K562 (cell line): ENCODE measurements around the gene PLD3. TPM values are rescaled to one million over a fixed set of nuclear protein-coding genes. Genes with fewer than 3 reads are reported as not detected.

Experiments
- ATAC-seq: fragments of 200-7000 bp; cut with Tn5 transposase; 3 replicates; pipeline ENCODE4 v1.9.1; 2020; ENCODE audit warnings: moderate library complexity
- BruUV-seq: library from RNA; stranded (reverse); fragments of 400-500 nt; replicated peaks from 2 replicates; lab custom pipeline; 2021; lab: Mats Ljungman, UMichigan
- CTCF ChIA-PET: fragments of 300-600 bp; formaldehyde crosslinking; extraction: SDS; loops from one replicate; lab custom pipeline; 2021; ENCODE audit warnings: low intra/inter-chr PET ratio; lab: Yijun Ruan, JAX
- POLR2A ChIA-PET: fragments of 300-600, 350-650 bp; sonication (Branson Sonifier 250); formaldehyde crosslinking; extraction: SDS; loops from one replicate; lab custom pipeline; 2021; ENCODE audit warnings: antibody characterized with exemption, inconsistent platforms; lab: Yijun Ruan, JAX
- DNase-seq, 4 experiments: peaks; one replicate each; pipeline versions ENCODE4 v3.0.0 to v3.0.0-alpha.2; 2011 to 2018; ENCODE audit warnings: low spot score in 3 of 4, mixed read lengths in 3 of 4; ENCODE audit errors: extremely low read depth in 1 of 4
- FAIRE-seq: peaks from 2 replicates; lab custom pipeline; 2011; peaks lifted over from hg19 to GRCh38; lab: Jason Lieb, UNC
- H2AFZ ChIP-seq: 2 replicates; pipeline ENCODE4 v1.6.0; 2011; ENCODE audit warnings: low read depth, low read length, control low read depth, inconsistent platforms
- H3K27ac ChIP-seq: fragments of 200-600 bp; 3 replicates; pipeline ENCODE4 v1.8.0; 2011; ENCODE audit warnings: low read depth, mild to moderate bottlenecking, control low read depth, inconsistent platforms, low read length, moderate library complexity, mixed read lengths; ENCODE audit errors: extremely low read depth
- H3K27me3 ChIP-seq, 2 experiments: fragments of 300-600 bp in 1 of 2; 2 replicates in 1 of 2; 3 replicates in 1 of 2; pipeline versions ENCODE4 v1.6.0 to v1.8.0; 2011; ENCODE audit warnings: inconsistent platforms in 2 of 2, low read length in 2 of 2, mild to moderate bottlenecking in 1 of 2, mixed read lengths in 1 of 2, moderate library complexity in 1 of 2; ENCODE audit not compliant: control insufficient read depth in 2 of 2, insufficient read depth in 2 of 2
- H3K36me3 ChIP-seq: fragments of 300-600 bp; 3 replicates; pipeline ENCODE4 v1.8.0; 2011; ENCODE audit warnings: mild to moderate bottlenecking, low read length, inconsistent platforms; ENCODE audit not compliant: control insufficient read depth, insufficient read depth
- H3K4me1 ChIP-seq, 2 experiments: fragments of 200-600 bp in 1 of 2; replicated peaks in 1 of 2; 2 replicates in 1 of 2; 3 replicates in 1 of 2; pipeline versions ENCODE4 v1.5.1 to v1.8.0; 2011; ENCODE audit warnings: inconsistent platforms in 2 of 2, low read length in 2 of 2, mild to moderate bottlenecking in 1 of 2, mixed read lengths in 1 of 2, moderate library complexity in 1 of 2; ENCODE audit not compliant: control insufficient read depth in 2 of 2, insufficient read depth in 2 of 2
- H3K4me2 ChIP-seq: 2 replicates; pipeline ENCODE4 v1.6.1; 2011; ENCODE audit warnings: low read length, control low read depth, inconsistent platforms, mixed read lengths; ENCODE audit not compliant: insufficient read depth
- H3K4me3 ChIP-seq: fragments of 200-600 bp; sonication (generic), shearing (Covaris generic); 2 replicates; pipeline ENCODE4 v1.5.1; 2016; ENCODE audit warnings: control low read depth, inconsistent platforms
- H3K79me2 ChIP-seq: fragments of 200-600 bp; 3 replicates; pipeline ENCODE4 v1.8.0; 2011; ENCODE audit warnings: low read length, inconsistent platforms; ENCODE audit not compliant: control insufficient read depth, insufficient read depth
- H3K9ac ChIP-seq, 2 experiments: 2 replicates each; pipeline versions ENCODE4 v1.6.0 to v1.6.1; 2011; ENCODE audit warnings: low read depth in 2 of 2, low read length in 2 of 2, control low read depth in 1 of 2, inconsistent platforms in 1 of 2, mild to moderate bottlenecking in 1 of 2, mixed read lengths in 1 of 2; ENCODE audit not compliant: insufficient read depth in 1 of 2
- H3K9me1 ChIP-seq: one replicate; pipeline ENCODE4 v1.6.0; 2011; ENCODE audit warnings: inconsistent platforms, mild to moderate bottlenecking, low read length, moderate library complexity; ENCODE audit not compliant: control insufficient read depth, insufficient read depth
- H3K9me3 ChIP-seq: replicated peaks from 2 replicates; pipeline ENCODE4 v1.5.1; 2011; ENCODE audit warnings: low read depth, low read length, inconsistent platforms; ENCODE audit not compliant: control insufficient read depth, insufficient read depth
- H4K20me1 ChIP-seq: replicated peaks from 2 replicates; pipeline ENCODE4 v1.6.1; 2011; ENCODE audit warnings: low read length, inconsistent platforms, mixed read lengths; ENCODE audit not compliant: control insufficient read depth, insufficient read depth
- CBX3 ChIP-seq, 2 experiments: IDR thresholded peaks; 1 replicate in 1 of 2; 2 replicates in 1 of 2; pipeline ENCODE4 v1.6.1; 2012; ENCODE audit warnings: inconsistent platforms in 2 of 2, low read length in 2 of 2, borderline replicate concordance in 1 of 2, control low read depth in 1 of 2
- RBM25 ChIP-seq: fragments of 200-400 bp; formaldehyde crosslinking; IDR thresholded peaks from 2 replicates; pipeline ENCODE4 v1.6.1; 2018; ENCODE audit warnings: low read length, low read depth, moderate library complexity; ENCODE audit not compliant: severe bottlenecking
- SMAD4 ChIP-seq: fragments of 250-450 bp; sonication (Bioruptor Pico); conservative IDR thresholded peaks from 2 replicates; pipeline ENCODE4 v1.8.0; 2021; ENCODE audit warnings: inconsistent platforms, mild to moderate bottlenecking, moderate library complexity
- SOX6 ChIP-seq: fragments of 450-650 bp; IDR thresholded peaks from 2 replicates; pipeline ENCODE4 v1.6.1; 2014; ENCODE audit warnings: mild to moderate bottlenecking
- ZBTB17 ChIP-seq: fragments of 450-650 bp; formaldehyde crosslinking; IDR thresholded peaks from 2 replicates; pipeline ENCODE4 v1.4.0; 2020; ENCODE audit warnings: mild to moderate bottlenecking
- ZNF121 ChIP-seq: sonication (generic); formaldehyde crosslinking; conservative IDR thresholded peaks from 2 replicates; pipeline ENCODE4 v1.8.0; 2022; ENCODE audit warnings: missing genetic modification reagents
- WGBS: fragments of 100-300 bp; shearing (Covaris generic); methylation state at CpG from one replicate; pipeline ENCODE4 v1.1.6; 2016; ENCODE audit warnings: low coverage, mixed read lengths; ENCODE audit not compliant: insufficient coverage; ENCODE audit errors: missing lambda C conversion rate; 5-methylcytosine and 5-hydroxymethylcytosine counted together
- in situ Hi-C: fragments of 300-500 bp; cut with MboI; formaldehyde crosslinking; loops from 4 replicates; pipeline ENCODE4 v1.15.0; 2018; ENCODE audit warnings: inconsistent platforms, mixed read lengths
- intact Hi-C: fragments of 100-400 bp; cut with micrococcal nuclease; formaldehyde crosslinking; loops from 2 replicates; pipeline ENCODE4 v1.14.2; 2022
- polyA plus RNA-seq, 8 experiments: library from polyadenylated mRNA; depleted of rRNA in 4 of 8; stranded (reverse) in 5 of 8; unstranded in 3 of 8; fragments of >200 nt; fragmentation: Nextera tagmentation in 2 of 8; fragmentation: Illumina TruSeq in 1 of 8; extraction: Ambion mirVana in 2 of 8; extraction: Trizol in 1 of 8; gene quantifications; 2 replicates each; pipeline versions ENCODE4 v1.2.1 to v1.2.3, GENCODE V29; 2011 to 2014; ENCODE audit warnings: inconsistent platforms in 1 of 8, missing spikeins in 1 of 8
- total RNA-seq, 7 experiments: library from RNA; depleted of rRNA in 6 of 7; stranded (reverse); fragments of >200 nt in 6 of 7; fragmentation: Illumina TruSeq in 2 of 7; extraction: Trizol in 2 of 7; gene quantifications; 2 replicates each; pipeline versions ENCODE4 v1.2.1 to v1.2.3, GENCODE V29; 2011 to 2021; ENCODE audit warnings: low replicate concordance in 1 of 7

Gene PLD3
- total and polyA plus RNA-seq, 9 of the 15 experiments (the other 6 are each of a cell fraction or from before 2014, with no cell fraction given), result 2.3 to 128 (median 72.7) TPM

GRCh38 chr19:40423938-40424337 is 75.4 kb downstream of the PLD3 start:
- Histone ChIP-seq H2AFZ (no peak overlapping the region), H3K27ac (peak overlapping the region; percentile 90; the same call in 2 of the 3 replicates), H4K20me1 (no peaks in the 10 kb centered on the region), H3K9me1 (no peaks in the 10 kb centered on the region), H3K9me3 (no peaks in the 10 kb centered on the region), H3K27me3 (no peaks in the 10 kb centered on the region), H3K4me3 (no peak overlapping the region), H3K36me3 (peaks cover 13% of the 10 kb centered on the region; the same call in 2 of the 3 replicates), H3K79me2 (peaks cover 41% of the 10 kb centered on the region), H3K9ac (peak overlapping the region in 1 of 2 experiments; percentile 91; a peak in 1 of 4 replicates), H3K4me2 (peak overlapping the region; percentile 48; the same call in 1 of the 2 replicates), H3K4me1 (peaks cover 9 to 42% of the 10 kb centered on the region in 2 experiments; a peak in 4 of 5 replicates)
- TF ChIP-seq SOX6 (no peak), RBM25 (peak; percentile 63), CBX3 (IDR thresholded peaks at IDR 0.05; ENCODE audit: borderline replicate concordance in 1 of 2, low read length in 2 of 2) (no peak), ZBTB17 (CRISPR knock-in tag) (no peak), ZNF121 (CRISPR knock-in tag) (peak; percentile 68; the same call in 1 of the 2 replicates), SMAD4 (CRISPR knock-in tag) (no peak)
- CTCF ChIA-PET, result no interaction called here
- BruUV-seq, result no TSS peak
- FAIRE-seq, result no peak
- 87% methylated on average over 6 of the region's 6 CpGs for whole genome bisulfite sequencing
- in situ Hi-C loops, result no loop called here
- POLR2A ChIA-PET, result interaction anchor here (1.0 to 5.7 kb wide), 8 partner anchors 10 to 24 kb away, joined by 3 to 34 read pairs (median 6); partner anchors contain the start of gene PRX
- no peak for DNase-seq
- no peak for ATAC-seq
- intact Hi-C loops, result no loop called here
